ENCODE data around the gene MMP10.

Gene MMP10

DNA sequence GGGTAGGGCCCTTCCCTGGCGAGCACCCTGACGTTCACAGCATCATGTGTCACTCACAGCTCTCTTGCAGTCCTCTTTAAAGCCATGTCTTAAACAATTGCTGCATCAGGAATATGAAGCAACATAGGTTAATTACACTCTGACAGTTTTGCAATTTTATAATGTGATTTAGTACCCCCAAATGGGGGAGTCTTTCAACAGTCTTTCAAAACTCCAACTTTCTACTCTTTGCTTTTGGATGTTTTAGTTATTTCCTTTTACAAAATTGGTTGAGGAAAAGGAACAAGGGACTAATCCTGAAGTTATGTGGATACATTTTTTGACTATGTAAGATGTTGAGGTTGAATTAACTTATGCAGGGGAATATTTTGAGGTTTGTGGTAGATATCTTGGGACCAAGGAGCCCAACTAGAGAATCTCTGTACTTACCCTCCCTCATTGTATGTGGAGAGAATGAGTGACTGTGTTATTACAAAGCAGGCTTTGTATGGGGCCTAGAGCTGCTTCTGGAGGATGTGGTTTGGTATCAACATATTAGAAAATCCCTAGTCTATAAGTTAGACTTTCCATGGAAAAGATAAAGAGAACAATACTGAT, 55.4 kb downstream of the MMP10 start, which contains the start of gene MMP8:
MMP8 (minus strand) TSS at position 51 of the 597 bp plus-strand sequence. CDS start 99 bp downstream, outside the sequence.
- no peak for DNase-seq

DNA sequence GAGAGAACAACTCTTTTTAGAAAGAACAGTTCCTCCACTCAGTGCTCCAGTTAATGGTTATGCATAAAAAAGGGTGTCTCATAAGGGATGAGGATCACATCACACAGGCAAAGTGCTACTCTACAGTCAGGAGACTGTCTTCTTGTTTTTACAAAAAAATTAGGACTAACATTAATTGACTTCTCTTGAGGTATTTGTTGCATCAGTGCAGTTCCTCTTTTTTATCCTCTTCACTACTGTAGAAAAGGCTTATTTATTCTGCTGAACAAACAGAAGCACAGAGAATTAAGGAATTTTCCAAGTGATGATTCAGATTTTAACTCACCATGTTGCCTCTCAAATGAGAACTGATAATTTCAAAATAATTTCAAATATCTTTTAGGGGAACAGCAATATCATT, 57.6 kb downstream of the MMP10 start:
- DNase-seq, result no peak
